Activated gamma-delta T cell treated with Interleukin-2 at 50 U/mL for 16 hours (primary cell): ENCODE measurements around the gene COL4A5.
"Not testable (repeated sequence)": the region's sequence is repeated elsewhere in the genome, so short reads cannot be mapped to it uniquely, and the experiment has no call there.

Experiments used
- DNase-seq: peaks from one replicate; pipeline ENCODE4 v3.0.0-alpha.2; 2020

Gene COL4A5

GRCh38 chrX:108439426-108439942 is at the start of gene COL4A5:
Gene COL4A5 (plus strand): TSS chrX:108439838. CDS start chrX:108440126, 288 bp downstream.
- no peak for DNase-seq

- not testable (repeated sequence) for DNase-seq
These were observed 48.5 kb upstream of the COL4A5 start for GRCh38 chrX:108390976-108391717.

DNA sequence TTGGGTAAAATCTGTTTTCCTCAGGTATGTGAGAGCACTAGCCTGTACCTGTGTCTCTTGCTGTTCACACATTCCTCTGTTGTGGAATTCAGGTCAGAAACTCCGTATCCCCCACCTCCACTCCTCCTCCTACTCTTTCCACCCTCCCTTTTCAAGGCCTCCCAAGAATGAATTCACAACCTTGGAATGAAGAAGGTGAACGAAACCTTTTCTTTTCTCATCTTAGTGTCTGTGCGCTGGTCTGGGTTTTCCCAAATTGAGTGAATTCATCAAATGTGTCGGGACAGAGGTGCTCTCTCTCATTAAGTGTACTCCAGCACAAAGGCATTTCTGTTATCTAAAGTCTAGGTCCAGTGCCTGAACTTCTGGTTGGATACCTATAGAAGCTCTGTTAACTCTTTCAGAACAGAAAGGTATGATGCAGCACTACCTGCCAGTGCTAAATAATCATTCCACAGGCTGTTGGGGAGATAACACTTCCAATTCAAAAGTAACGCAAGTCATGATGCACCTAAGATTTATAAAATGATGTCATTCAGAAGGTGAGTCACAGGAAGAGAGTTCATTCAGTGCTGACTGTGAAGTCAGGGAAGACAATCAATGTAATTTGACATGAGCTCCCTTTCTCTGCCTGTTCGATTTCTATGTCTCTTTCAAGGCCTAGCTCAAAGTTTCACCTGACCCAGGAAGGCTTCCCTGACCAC is 43.3 kb upstream of the COL4A5 start:
- DNase-seq: no peak

GRCh38 chrX:108396986-108397385 is 42.7 kb upstream of the COL4A5 start:
- DNase-seq: no peak

DNA sequence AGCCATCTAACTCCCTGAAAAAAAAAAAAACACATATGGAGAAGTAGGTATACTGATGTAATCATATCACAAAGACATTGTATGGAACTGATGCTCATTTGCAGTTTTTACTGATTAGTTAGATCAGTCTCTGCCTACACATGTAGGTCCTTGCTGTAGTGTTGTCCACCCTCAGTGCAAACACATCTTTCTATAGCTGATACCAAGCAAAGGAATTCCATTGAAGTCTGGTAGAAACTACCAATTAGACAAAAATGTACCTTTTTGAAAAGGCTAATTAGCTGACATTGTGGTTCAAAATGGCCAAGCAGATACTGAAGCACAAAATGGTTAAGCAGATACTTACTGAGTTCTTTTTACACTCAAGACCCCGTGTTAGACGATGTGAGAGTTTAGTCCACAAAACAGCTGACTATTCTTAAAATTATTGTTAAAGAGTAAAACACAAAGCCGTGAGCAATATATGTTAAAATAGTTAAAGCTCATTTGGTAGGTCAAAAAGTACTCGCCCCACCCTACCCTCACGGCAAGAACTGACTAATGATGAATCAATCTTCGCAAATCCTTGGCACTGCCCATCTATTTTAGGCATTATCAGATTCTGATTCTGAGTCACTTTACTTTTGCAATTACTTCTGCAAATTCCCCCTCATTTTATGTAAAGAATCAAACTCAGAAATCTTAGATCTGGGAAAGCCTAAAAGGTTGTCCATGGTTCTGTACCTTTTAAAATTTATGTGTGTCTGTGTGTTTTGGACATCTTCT is 41.8 kb upstream of the COL4A5 start:
- DNase-seq: no peak

DNA sequence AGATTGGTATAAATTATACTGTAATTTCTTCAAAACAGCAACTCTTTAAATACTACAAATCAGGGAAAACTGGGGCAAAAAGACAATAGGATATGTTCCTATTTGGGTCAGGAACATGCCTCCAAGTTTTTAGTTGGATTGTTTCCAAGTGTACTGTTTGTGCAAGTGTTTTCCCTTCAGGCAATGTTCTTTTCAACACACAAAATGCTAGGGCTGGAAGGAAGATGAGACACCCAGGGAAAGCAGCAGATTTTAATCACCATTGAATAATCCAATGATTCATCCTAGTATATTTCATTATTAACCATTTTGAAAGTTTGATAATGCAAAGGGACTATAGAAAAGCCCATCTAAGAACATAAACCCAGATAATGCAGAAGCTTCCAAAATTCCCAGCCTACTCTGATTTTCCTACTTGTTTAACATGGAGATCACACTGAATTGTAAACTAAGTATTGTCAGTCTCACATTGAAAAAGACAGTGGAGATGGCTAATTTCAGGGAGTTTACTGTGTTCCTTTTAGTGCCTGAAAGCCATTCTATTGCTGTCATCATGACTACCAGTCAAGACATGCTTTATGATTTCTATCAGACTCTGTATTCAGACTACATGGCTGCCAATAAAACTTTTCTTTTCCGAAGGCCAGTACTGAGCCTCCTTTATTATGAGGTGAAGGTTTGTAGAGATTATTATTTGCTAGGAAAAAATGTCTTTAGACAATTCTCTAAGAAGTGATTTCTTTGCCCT is 40.0 kb upstream of the COL4A5 start:
- no peak for DNase-seq

DNA sequence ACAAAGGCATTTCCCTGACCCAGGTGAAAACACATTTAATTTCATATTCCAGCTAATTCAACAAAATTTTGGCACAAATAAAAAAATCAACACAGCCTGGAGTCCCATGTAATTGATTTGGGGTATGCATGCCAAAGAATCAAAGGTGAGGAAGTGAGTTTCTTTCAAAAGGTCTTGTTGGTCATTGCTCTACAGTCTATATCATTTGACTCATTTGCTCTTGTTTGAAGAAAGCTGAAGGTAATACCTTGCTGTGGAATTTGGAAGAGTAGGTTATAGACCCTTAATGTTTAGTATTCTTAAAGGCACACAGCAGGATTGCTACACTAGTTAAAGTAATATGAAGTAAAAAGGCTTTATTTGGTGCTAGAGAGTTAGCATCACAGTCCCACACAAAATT is 26.9 kb upstream of the COL4A5 start:
- no peak for DNase-seq

DNA sequence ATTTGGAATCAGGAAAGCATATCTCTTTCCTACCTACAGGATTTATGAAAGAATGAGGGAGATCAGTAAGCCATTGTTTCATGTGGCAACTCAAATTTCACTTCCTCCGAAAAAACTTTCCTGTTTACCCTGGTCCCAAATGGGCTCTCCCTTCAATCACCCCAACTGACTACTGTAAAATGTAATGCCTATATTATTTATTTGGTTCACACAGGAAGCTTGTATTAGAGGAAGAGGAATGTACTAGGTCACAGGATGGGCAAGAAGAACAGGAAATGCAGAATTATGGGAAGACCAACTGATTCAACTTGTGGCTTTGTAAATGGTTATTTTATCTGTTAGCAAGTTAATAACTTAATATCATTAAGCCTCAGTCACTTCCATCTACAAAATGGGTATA is 24.5 kb upstream of the COL4A5 start:
- no peak for DNase-seq

DNA sequence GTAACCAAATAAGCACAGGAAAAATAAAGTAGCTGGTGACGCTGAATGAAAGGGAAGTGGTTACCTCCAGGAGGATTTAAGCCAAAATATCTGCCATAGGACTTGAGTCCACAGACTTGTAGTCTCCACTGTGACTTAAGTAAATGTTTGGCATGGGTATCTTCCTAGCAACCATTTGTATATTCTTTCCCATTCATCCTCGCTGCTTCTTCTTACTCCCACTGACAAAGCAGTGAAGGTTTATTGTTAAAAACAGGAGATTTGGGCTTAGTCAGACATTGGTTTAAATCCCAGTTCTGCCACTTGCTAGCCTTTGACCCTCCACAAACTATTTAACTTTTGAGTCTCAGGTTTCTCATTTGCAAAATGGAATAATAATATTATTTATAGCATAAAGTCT is 23.7 kb upstream of the COL4A5 start:
- no peak for DNase-seq

- no peak for DNase-seq
These were observed 22.4 kb upstream of the COL4A5 start for GRCh38 chrX:108417257-108417656.

DNA sequence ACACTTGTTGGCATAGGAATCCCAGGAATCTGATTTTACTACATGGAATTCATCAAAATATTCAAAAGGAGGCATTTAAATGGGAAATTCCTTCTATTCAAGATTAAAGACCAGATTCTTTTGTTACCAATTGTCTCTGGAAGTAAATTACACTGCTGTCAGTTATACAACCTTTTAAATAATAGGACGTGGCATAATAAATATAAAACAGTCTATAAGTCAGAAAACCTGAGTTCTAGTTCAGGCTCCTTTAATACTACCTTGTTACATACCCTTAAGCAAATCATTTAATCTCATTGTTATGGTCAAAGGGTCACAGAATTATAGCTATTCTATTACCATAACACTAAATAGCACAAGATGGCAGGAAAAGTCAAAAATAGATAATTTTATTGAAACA is 20.2 kb upstream of the COL4A5 start:
- no peak for DNase-seq

DNA sequence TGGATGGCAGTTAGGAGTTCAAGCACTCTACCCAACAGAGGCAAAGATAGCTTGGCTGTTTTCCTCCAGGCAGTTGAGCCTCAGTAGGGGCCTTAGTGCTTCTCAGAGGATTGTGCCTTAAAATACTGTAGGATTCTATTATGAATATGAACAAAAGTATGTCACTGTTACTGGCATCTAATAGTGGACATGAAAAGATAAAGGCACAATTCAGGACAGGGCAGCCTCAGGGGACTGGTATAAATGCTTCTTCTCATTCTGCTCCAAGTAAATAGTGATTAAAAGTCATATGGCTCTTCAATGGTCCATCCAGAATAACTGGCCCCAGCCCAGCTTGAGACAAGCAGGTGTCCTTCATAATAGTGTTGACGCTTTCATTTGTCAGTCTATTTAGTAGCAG is 19.2 kb upstream of the COL4A5 start:
- DNase-seq: no peak

GRCh38 chrX:108426262-108426661 is 13.4 kb upstream of the COL4A5 start:
- no peak for DNase-seq

GRCh38 chrX:108435261-108435660 is 4.4 kb upstream of the COL4A5 start:
- DNase-seq: no peak

- no peak for DNase-seq
These were observed 2.1 kb upstream of the COL4A5 start for GRCh38 chrX:108437349-108438109.

GRCh38 chrX:108438110-108438623 is 1.5 kb upstream of the COL4A5 start, which contains the start of gene COL4A6:
Gene COL4A6 (minus strand): TSS chrX:108438422. CDS start chrX:108438196, 226 bp downstream.
- DNase-seq: no peak

- DNase-seq: no peak
These were observed 491 bp downstream of the COL4A5 start for GRCh38 chrX:108439961-108440696.

GRCh38 chrX:108442901-108443464 is 3.3 kb downstream of the COL4A5 start:
- DNase-seq: no peak

GRCh38 chrX:108447303-108447702 is 7.7 kb downstream of the COL4A5 start:
- DNase-seq: no peak

GRCh38 chrX:108453841-108454240 is 14.2 kb downstream of the COL4A5 start:
- DNase-seq: no peak
